GM18499 (cell line): Measurements from ENCODE around the gene RNF223.

Experiments
- ATAC-seq: cut with Tn5 transposase; IDR thresholded peaks from one replicate; pipeline ENCODE4 v1.9.1; 2021; ENCODE audit warnings: moderate number of reproducible peaks; ENCODE audit not compliant: insufficient read depth, unreplicated experiment

RNF223 gene

DNA sequence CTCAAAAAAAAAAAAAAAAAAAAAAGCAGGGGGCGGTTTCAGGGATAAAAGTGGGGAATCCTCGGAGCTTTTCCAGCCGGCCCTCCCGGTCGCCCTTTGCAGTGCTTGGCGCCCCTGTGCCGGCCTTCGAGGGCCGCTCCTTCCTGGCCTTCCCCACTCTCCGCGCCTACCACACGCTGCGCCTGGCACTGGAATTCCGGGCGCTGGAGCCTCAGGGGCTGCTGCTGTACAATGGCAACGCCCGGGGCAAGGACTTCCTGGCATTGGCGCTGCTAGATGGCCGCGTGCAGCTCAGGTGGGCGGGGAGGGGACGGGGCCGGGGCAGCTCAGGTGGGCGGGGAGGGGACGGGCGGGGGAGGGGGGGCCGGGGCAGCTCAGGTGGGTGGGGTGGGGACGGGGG lies 25.3 kb downstream of the RNF223 start:
- no peak for ATAC-seq

DNA sequence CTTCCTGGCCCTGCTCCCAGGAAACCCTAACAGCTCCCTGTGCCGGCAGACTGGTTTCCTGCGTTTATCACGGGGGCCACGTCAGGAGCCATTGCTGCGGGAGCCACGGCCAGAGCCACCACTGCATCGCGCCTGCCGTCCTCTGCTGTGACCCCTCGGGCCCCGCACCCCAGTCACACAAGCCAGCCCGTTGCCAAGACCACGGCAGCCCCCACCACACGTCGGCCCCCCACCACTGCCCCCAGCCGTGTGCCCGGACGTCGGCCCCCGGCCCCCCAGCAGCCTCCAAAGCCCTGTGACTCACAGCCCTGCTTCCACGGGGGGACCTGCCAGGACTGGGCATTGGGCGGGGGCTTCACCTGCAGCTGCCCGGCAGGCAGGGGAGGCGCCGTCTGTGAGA lies 26.1 kb downstream of the RNF223 start:
- ATAC-seq = no peak

DNA sequence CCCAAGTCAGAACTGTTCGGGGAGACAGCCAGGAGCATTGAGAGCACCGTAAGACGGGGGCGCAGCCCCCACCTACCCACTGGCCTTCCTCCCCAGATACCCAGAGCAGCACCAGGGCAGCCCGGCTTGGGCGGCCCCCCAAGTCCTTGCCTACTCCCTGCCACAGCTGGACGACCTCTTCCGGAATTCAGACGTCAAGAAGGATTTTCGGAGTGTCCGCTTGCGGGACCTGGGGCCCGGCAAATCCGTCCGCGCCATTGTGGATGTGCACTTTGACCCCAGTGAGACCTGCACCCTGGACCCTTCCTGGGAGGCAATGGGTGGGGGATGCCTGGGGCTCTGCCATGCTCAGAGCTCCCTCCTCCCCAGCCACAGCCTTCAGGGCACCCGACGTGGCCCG lies 26.7 kb downstream of the RNF223 start:
- no peak for ATAC-seq

DNA sequence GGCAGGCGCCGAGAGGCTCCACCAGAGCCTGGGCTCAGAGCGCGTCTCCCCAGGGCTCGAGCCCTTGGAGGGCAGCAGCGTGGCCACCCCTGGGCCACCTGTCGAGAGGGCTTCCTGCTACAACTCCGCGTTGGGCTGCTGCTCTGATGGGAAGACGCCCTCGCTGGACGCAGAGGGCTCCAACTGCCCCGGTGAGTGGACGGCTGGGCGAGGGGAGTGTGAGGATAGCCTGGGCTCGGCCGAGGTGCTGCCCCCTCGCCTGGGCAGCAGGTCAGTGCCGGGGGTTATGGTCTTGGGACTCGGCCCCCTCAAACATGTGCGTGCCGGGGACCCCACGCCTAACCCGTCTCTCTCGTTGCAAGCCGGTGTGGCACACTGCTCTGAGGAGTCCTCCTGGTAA lies 27.3 kb downstream of the RNF223 start:
- no peak for ATAC-seq

DNA sequence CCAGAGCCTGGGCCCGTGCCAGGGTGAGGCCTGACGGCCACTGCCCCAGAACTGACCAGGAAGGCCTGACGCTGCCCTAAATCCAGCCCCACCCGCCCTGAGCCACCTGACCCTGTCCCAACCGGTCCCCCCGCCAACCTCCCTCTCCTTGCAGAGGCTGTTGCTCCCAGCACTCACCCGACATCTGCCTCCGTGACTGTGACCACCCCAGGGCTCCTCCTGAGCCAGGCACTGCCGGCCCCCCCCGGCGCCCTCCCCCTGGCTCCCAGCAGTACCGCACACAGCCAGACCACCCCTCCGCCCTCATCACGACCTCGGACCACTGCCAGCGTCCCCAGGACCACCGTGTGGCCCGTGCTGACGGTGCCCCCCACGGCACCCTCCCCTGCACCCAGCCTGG lies 27.9 kb downstream of the RNF223 start:
- ATAC-seq = no peak

DNA sequence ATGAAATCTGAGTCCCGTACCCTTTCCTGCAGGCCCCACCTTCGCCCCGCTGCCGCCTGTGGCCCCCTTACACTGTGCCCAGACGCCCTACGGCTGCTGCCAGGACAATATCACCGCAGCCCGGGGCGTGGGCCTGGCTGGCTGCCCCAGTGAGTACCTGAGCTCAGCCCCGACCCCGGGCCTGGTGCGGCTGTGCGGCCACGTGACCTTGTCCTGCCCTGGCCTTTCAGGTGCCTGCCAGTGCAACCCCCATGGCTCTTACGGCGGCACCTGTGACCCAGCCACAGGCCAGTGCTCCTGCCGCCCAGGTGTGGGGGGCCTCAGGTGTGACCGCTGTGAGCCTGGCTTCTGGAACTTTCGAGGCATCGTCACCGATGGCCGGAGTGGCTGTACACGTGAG lies 29.0 kb downstream of the RNF223 start:
- no peak for ATAC-seq

DNA sequence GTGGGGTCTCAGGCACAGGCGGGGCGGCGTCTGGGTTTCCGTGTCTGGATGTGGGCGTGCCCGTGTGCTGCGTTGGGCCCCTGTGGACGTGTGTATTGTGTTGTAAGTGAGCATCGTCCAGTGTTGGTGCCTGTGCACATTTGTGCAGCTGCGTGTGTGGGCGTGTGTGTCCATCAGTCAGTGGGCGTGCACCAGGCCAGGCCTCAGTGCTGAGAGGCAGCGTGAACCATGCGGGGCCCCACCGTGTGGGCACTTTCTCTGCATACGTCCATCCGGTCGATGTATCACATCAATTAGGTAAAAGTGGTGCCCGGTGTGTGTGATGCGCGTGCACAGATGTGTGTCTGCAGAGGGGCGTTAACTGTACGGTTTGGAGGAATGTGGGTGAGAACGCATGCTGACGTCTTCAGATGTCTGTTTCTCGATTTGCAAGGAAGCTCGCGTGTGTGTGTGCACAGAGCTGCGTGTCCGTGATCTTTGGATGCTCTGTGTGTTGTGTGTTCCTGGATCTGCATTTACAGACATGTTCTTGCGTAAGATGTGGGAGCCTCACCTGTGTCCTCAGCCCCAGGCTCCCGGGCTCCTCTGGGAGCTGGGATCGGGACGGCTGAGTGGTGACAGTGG lies 29.5 kb downstream of the RNF223 start:
- no peak for ATAC-seq

DNA sequence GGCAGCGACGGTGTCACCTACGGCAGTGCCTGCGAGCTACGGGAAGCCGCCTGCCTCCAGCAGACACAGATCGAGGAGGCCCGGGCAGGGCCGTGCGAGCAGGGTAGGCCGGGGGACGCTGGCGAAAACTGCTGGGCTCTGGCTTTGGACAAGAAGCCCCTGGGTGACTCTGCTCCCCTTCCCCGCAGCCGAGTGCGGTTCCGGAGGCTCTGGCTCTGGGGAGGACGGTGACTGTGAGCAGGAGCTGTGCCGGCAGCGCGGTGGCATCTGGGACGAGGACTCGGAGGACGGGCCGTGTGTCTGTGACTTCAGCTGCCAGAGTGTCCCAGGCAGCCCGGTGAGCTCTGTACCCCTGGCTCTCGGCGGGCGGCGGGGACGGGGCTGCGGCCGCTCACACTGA lies 30.2 kb downstream of the RNF223 start:
- no peak for ATAC-seq

DNA sequence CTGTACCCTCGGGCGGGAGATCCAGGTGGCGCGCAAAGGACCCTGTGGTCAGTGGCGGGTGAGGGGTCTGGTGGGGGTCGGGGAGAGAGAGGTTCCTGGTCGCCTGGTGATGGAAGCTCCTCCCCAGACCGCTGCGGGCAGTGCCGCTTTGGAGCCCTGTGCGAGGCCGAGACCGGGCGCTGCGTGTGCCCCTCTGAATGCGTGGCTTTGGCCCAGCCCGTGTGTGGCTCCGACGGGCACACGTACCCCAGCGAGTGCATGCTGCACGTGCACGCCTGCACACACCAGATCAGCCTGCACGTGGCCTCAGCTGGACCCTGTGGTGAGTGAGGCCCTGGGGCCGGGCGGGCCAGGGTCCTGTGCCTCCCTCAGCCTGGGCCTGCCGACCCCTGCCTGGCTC lies 30.7 kb downstream of the RNF223 start:
- no peak for ATAC-seq

DNA sequence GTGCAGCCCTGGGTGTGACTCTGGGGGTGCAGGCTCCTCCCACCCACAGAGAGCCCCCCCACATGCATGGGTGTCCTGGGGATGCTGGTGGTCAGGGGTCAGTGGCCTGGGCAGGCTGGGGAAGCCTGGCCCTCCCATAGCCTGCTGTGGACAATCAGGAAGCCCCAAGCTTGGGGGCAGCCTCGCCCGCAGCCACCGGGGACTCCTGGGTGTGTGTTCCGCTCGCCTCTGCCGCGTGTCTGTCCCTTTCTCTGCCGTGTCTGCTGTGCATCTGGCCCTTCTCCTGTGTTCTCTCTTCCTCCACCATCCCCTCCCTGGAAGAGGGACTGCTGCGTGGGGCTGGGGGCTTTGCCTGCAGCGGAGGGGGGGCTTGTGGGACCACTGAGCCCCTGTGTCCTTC lies 31.3 kb downstream of the RNF223 start:
- no peak for ATAC-seq

DNA sequence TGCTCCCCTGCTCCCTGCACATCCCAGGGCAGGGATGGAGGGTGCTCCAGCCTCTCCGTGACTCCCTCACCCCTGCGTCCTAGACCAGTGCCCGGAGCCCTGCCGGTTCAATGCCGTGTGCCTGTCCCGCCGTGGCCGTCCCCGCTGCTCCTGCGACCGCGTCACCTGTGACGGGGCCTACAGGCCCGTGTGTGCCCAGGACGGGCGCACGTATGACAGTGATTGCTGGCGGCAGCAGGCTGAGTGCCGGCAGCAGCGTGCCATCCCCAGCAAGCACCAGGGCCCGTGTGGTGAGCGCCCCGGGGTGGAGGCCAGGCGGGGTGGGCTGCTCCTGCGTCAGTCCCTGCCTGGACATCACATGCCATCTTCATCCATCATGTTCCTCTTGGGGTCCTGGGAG lies 32.2 kb downstream of the RNF223 start:
- ATAC-seq = no peak

DNA sequence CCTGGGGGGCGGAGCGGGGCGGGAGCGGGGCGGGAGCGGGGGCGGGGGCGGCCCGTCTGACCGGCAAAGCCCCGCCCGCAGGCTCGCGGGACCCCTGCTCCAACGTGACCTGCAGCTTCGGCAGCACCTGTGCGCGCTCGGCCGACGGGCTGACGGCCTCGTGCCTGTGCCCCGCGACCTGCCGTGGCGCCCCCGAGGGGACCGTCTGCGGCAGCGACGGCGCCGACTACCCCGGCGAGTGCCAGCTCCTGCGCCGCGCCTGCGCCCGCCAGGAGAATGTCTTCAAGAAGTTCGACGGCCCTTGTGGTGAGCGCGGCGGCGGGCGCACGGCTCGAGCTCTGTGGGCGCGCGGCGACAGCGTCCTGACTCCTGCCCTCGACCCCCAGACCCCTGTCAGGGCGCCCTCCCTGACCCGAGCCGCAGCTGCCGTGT lies 33.0 kb downstream of the RNF223 start:
- ATAC-seq = no peak

DNA sequence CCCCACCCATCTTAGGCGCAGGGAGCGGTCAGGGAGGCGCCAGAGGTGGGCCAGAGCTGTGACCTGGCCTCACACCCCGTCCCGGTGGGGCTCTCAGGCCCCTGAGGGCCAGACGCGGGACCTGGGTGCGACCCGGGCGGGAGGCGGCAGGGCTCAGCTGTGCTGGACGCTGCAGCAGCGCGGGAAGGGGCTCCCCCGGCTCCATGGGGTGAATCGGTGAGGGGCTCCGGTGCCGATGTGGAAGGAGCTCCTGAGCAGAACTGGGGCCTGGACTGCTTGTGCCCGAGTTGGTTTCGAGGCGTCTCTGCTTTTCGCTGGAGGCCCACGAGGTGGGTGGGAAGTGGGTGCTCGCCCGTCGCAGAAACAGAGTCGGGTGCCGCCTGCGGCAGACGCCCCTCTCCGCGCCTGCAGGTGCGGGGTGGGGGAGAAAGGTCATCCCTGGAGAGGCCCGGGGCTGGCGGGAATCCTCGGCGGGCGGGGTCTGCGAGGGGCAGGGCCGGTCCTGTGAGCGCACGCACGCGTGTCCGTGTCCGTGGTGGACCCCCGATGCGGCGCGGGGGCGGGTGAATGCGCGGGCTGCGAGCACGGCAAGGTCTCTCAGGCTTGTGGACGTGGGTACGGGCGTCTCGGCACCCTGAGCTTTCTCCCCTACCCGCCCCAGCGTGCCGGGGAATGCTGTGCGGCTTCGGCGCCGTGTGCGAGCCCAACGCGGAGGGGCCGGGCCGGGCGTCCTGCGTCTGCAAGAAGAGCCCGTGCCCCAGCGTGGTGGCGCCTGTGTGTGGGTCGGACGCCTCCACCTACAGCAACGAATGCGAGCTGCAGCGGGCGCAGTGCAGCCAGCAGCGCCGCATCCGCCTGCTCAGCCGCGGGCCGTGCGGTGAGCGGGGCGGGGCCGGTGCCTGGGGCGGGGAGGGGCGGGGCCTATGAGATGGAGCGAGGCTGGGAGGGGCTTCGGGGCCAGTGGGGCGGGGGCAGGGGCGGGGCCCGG lies 33.8 kb downstream of the RNF223 start:
- ATAC-seq = no peak

DNA sequence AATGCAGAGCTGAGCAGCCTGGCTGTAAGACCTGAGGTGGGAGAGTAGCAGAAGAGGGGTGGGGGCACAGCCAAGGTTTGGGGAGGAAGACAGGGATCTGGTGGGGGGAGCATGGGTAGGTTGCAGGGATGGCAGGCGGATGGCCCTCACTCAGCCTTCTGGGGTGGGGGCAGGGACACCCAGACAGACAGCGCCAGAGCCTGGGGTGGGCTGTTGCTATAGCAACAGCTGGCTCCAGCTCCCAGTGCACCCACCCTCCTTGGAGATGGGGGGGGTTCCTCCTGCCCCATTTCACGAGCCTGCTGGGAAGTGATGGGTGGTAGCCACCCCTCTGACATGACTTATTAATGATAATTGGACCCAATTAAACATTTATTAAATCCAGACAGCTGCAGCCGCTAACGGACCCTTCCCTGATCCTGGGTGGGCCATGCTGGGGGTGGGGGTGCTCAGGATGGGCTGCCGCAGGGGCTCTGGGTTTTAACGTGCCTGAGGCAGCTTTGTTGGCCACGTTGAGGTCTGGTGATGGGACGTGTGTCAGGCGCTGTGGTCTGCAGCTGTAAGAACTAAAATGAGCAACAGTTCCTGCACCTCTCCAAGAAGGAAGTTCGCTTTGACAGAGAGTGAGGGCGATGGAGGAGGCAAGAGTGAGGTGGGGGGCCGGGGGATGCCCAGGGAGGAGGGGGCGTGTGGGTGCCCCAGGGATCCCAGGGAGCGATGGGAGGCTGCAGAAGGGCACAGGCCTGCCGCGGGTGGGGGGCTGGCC lies 34.8 kb downstream of the RNF223 start:
- ATAC-seq = no peak

DNA sequence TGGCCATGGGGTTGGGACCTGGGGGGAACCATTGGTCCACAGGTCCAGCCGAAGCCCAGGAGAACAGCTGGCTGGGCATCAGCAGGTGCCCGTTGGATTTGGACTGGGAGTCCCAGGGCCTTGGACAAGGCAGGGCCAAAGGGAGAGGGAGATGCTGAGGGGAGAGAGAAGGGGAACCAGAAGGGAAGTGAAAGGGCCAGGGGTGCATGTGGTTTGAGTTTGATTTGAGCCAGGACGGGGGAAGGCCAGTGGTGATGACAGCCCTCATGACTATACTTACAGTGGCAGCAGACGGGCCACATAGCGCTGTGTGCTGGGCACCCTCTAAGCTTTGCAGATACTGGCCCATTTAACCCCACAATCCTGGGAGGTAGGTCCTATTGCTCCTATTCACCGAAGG lies 35.4 kb downstream of the RNF223 start:
- ATAC-seq = no peak

DNA sequence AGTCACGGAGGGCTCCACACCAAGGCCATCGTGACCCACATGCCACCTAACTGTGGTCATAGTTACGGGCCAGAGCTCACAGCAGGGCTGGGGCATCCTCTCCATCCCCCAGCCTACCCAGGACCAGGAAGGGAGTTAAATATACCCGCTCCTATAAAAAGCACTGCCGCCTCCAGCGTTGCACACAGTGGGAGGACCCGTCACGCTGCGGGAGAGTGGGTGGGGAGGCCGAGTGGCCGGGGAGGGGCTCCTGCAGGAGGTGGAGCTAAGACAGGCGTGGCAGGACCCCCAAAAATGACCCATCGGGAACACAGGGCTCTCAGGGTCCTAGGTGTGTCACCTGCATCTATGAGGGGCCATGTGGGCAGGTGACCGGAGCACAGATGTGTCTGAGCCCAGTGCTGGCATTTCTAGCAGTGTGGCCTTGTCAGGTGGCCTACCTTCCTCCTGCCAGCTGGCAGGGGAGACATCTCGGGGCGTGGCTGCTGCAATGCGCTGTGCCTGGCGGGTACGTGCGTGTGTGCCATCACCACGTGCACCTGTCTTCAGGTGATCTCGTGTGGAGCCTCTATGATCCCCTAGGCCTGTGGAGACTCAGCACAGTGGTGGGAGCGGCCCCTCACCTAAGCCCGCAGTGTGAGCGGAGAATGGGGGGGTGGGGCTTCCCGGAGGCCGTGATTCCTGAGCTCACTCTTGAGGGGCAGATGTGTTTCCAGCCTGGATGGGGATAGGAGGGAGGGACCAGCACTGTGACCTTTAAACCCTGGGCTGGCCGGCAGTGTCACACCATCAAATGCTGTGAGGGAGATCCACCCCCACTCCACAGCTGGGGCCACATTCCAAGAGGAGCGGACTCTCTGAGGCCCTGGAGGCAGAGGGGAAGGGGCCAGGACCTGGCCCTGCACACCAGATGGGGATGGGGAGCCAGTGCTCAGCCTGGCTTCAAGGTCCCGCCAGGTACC lies 36.5 kb downstream of the RNF223 start:
- no peak for ATAC-seq

DNA sequence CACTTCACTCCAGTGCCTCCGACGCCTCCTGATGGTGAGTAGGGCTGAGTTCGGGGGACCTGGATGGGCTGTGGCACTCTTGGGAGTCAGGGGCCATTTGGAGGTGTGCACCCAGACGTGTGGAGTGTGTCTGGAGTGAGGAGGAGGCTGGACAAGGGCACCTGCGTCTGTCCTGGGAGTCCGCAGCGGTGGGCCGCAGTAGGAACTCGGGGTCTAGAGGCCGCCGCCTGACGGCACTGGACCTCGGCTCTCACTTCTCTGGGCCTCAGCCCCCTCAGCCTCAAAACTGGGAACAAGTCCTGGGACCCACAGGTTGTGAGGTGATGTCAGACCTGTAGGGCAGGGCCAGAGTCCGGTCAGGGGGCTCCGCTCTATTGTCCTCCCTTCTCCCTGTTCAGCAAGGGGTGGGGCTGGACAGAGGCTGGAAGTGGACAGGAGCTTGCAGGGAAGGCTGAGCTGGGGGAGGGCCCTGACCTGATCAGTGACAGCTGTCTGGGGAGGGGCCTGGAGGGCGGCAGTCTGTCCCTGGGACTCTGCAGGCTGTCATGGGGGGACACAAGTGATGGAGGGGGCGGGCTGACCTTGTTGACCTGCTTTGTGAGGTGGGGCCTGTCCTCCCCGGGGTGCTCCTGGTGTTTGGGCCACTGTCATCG lies 38.7 kb downstream of the RNF223 start:
- ATAC-seq = no peak

DNA sequence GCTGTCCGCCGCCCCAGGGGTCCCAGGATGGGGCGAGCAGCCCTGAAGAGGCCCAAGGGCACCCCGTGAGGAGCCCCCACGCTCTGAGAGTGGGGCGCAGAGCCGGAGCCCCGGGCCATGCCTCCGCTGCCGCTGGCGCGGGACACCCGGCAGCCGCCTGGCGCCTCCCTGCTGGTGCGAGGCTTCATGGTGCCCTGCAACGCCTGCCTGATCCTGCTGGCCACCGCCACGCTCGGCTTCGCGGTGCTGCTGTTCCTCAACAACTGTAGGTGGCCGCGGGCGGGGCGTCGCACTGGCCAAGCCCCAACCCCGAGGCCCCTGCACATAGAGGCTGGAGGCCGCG lies 39.7 kb downstream of the RNF223 start:
- no peak for ATAC-seq

DNA sequence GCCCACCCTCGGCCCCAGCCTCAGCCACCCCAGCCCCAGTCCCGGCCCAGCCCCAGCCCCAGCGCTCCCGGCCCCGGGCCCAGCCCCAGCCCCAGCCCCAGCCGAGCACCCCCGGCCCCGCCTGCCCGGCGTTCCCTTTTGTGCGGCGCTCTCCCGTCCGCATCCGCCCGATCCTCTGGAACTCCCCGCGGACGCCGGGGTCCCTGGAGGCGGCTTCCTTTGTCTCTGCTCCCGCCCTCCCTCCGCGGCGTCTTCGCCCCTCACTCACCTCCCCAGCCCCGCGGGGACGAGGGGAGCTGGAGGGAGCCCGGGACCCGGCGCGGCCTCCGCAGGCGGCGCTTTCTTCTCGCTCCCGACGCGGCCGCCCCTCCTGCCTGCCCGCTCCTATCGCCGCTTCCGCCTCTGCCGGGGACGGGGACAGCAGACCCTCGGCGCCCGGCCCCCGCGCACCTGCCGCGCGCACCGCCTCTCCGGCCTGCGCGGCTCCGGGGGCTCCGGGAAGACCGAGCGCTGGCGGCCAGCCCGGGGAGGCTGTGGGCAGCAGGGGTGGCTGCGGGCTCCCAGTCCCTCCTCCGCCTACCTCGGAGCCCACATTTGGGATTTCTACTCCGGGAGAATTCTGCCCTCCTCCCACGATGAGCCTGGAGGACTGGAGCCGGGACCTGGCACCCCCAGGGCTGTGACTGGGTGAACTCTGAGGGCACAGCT lies 40.2 kb downstream of the RNF223 start:
- ATAC-seq = no peak
